ENCODE results near the gene SEMA4G. TPM values are rescaled to one million over a fixed set of nuclear protein-coding genes. Genes with fewer than 3 reads are reported as not detected.

The SEMA4G gene
- total and polyA plus RNA-seq, 2 of the 8 experiments (the other 6 are each of a cell fraction or from before 2014, with no cell fraction given) = 7.1 to 18.2 TPM

DNA sequence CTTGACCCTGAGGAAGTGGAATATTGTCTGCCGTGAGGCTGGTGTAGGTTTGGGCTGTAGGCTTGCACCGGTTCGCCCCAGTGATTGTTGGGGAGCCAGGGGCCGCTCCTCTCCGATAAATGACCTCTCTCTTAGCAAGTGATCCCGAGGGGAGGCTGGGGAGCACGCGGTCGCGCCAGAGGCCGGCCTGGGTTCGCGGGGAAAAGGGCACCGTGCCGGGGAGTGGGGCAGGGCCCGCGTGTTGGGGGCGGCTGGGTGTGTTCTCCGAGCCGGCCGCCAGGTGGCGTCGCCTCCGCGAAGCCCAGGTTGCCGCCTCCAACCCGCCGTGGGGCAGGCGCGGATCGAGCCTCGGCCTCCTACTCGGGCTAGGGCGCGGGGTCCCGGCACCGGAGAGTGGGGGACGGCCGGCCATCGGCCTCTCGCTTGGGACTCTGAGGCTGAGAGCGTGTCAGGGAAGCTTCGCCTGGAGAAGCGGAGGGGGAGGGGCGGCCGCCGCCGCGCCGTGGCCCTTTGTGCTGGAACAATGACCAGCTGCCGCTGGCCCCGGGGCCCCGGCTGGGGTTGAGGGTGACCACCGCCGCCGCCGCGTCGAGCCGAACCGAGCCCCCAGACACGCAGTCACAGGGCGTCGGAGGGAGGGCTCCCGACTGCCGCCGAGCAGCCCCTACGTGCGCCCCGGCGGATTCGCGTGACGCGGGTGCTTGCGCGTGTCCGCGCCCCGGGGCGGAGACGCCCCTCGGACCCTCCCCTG lies 29.9 kb downstream of the SEMA4G start (continued):
- TF ChIP-seq RBBP5 (IDR thresholded peaks at IDR 0.05; ENCODE audit: borderline replicate concordance, low read depth, low read length) (peak; percentile 54; the same call in 1 of the 2 replicates), SUZ12 (IDR thresholded peaks at IDR 0.05; ENCODE audit: low read length) (peak; percentile 43; the same call in 1 of the 2 replicates), SIRT6 (IDR thresholded peaks at IDR 0.05; ENCODE audit: low read length) (no peak), HDAC2 (IDR thresholded peaks at IDR 0.05; ENCODE audit: borderline replicate concordance in 1 of 2, low read depth in 2 of 2, low read length in 2 of 2) (peak in 1 of 2 experiments; percentile 15; a peak in 1 of 4 replicates), CREB1 (IDR thresholded peaks at IDR 0.05) (no peak), EZH2 (IDR thresholded peaks at IDR 0.05; ENCODE audit: low read depth, low read length, severe bottlenecking) (no peak), JUND (IDR thresholded peaks at IDR 0.05; ENCODE audit: low read length) (no peak), TBP (IDR thresholded peaks at IDR 0.05; ENCODE audit: low read depth, low read length) (peak; percentile 35; the same call in 1 of the 2 replicates), CHD1 (IDR thresholded peaks at IDR 0.05; ENCODE audit: low read depth, low read length) (no peak), BACH1 (IDR thresholded peaks at IDR 0.05; ENCODE audit: low read length) (peak; percentile 74), MAFK (IDR thresholded peaks at IDR 0.05; ENCODE audit: low read depth, low read length) (no peak), RAD21 (IDR thresholded peaks at IDR 0.05 in 1 of 2, conservative IDR thresholded peaks at IDR 0.05 in 1 of 2; ENCODE audit: low read depth in 2 of 2, low read length in 2 of 2) (peak; percentile 22 to 50; a peak in 2 of 4 replicates), ASH2L (IDR thresholded peaks at IDR 0.05; ENCODE audit: low read length) (peak; percentile 11), RFX5 (IDR thresholded peaks at IDR 0.05; ENCODE audit: borderline replicate concordance, low read depth, low read length) (no peak), POLR2AphosphoS5 (IDR thresholded peaks at IDR 0.05; ENCODE audit: low read depth, low read length) (peak; percentile 79), GTF2F1 (IDR thresholded peaks at IDR 0.05; ENCODE audit: borderline replicate concordance, low read depth, low read length) (no peak), NANOG (IDR thresholded peaks at IDR 0.05; ENCODE audit: insufficient read depth, low read depth, low read length, poor library complexity, severe bottlenecking) (no peak), KDM4A (IDR thresholded peaks at IDR 0.05; ENCODE audit: low read depth, low read length, severe bottlenecking) (peak; percentile 73), POLR2A (IDR thresholded peaks at IDR 0.05; ENCODE audit: control extremely low read depth in 1 of 2, low read depth in 2 of 2, low read length in 2 of 2) (peak in 1 of 2 experiments; percentile 71; a peak in 1 of 3 replicates)
- TF ChIP-seq, protein P1, sequence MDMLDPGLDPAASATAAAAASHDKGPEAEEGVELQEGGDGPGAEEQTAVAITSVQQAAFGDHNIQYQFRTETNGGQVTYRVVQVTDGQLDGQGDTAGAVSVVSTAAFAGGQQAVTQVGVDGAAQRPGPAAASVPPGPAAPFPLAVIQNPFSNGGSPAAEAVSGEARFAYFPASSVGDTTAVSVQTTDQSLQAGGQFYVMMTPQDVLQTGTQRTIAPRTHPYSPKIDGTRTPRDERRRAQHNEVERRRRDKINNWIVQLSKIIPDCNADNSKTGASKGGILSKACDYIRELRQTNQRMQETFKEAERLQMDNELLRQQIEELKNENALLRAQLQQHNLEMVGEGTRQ (IDR thresholded peaks at IDR 0.05; ENCODE audit: low read length) = no peak
- TF ChIP-seq, protein P2, sequence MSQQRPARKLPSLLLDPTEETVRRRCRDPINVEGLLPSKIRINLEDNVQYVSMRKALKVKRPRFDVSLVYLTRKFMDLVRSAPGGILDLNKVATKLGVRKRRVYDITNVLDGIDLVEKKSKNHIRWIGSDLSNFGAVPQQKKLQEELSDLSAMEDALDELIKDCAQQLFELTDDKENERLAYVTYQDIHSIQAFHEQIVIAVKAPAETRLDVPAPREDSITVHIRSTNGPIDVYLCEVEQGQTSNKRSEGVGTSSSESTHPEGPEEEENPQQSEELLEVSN (IDR thresholded peaks at IDR 0.05) = peak; percentile 45; the same call in 1 of the 2 replicates

Data from H1 (cell line).